Vagina (tissue), 2 donors: ENCODE data around the gene CACHD1. TPM values are rescaled to one million over a fixed set of nuclear protein-coding genes. Genes with fewer than 3 reads are reported as not detected.

Experiments
- DNase-seq, 2 donors: peaks; one replicate each; pipeline ENCODE4 v3.0.0-alpha.2; 2017; ENCODE audit errors: extremely low spot score in 2 of 2
- H3K27ac ChIP-seq: fragments of 200-600 bp; sonication (generic); one replicate; pipeline ENCODE4 v1.5.1; 2019
- H3K27me3 ChIP-seq: fragments of 200-600 bp; sonication (generic); one replicate; pipeline ENCODE4 v1.5.1; 2019
- H3K36me3 ChIP-seq, 2 donors: fragments of 200-600 bp; sonication (generic); one replicate each; pipeline ENCODE4 v1.5.1; 2017 to 2019
- H3K4me1 ChIP-seq: fragments of 200-600 bp; sonication (generic); one replicate; pipeline ENCODE4 v1.5.1; 2019
- H3K4me3 ChIP-seq, 2 donors: fragments of 200-600 bp; sonication (generic); 1 replicate in 1 of 2; 2 replicates in 1 of 2; pipeline ENCODE4 v1.5.1; 2016 to 2019
- H3K9me3 ChIP-seq: fragments of 200-600 bp; sonication (generic); one replicate; pipeline ENCODE4 v1.5.1; 2019
- POLR2A ChIP-seq, 2 donors: fragments of 450-650 bp; IDR thresholded peaks; one replicate each; pipeline ENCODE4 v1.6.1; 2017; ENCODE audit warnings: antibody characterized with exemption in 2 of 2, mild to moderate bottlenecking in 2 of 2, moderate library complexity in 2 of 2
- POLR2AphosphoS5 ChIP-seq, 2 donors: sonication (generic); formaldehyde crosslinking; IDR thresholded peaks; one replicate each; pipeline ENCODE4 v1.9.0; 2017; ENCODE audit warnings: antibody characterized with exemption in 2 of 2, mild to moderate bottlenecking in 2 of 2, low read depth in 1 of 2; ENCODE audit not compliant: insufficient read depth in 1 of 2
- intact Hi-C: fragments of 100-400 bp; cut with DNase I; formaldehyde crosslinking; loops from one replicate; pipeline ENCODE4 v1.15.1; 2023
- total RNA-seq: library from RNA; depleted of rRNA; stranded (reverse); fragments of >200 nt; gene quantifications from one replicate; pipeline ENCODE4 v1.2.3, GENCODE V29; 2016
- TF ChIP-seq, protein P1 (sequence below), 3 experiments: fragments of 450-650 bp in 2 of 3; fragments of 200-600 bp in 1 of 3; sonication (generic) in 1 of 3; IDR thresholded peaks; one replicate each; pipeline ENCODE4 v1.5.1; 2017 to 2019; ENCODE audit warnings: antibody characterized with exemption in 3 of 3, mild to moderate bottlenecking in 2 of 3, moderate library complexity in 2 of 3

The CACHD1 gene
- total RNA-seq, 1 donor from 2014 or later: 27.7 TPM

GRCh38 chr1:64561993-64562392 is 92.1 kb downstream of the CACHD1 start:
- H3K4me1 ChIP-seq: no peaks in the 10 kb centered on the region
- no peaks in the 10 kb centered on the region for H3K27me3 ChIP-seq
- no peak overlapping the region for H3K4me3 ChIP-seq
- H3K36me3 ChIP-seq: peaks cover 0 to 14% of the 10 kb centered on the region in 2 donors
- intact Hi-C loops: no loop called here
- H3K27ac ChIP-seq: no peak overlapping the region
- no peak for DNase-seq
- H3K9me3 ChIP-seq: no peaks in the 10 kb centered on the region
- TF ChIP-seq POLR2AphosphoS5 (IDR thresholded peaks at IDR 0.05; ENCODE audit: insufficient read depth in 1 of 2, low read depth in 1 of 2) (no peak), POLR2A (IDR thresholded peaks at IDR 0.05) (no peak)
- TF ChIP-seq, protein P1, sequence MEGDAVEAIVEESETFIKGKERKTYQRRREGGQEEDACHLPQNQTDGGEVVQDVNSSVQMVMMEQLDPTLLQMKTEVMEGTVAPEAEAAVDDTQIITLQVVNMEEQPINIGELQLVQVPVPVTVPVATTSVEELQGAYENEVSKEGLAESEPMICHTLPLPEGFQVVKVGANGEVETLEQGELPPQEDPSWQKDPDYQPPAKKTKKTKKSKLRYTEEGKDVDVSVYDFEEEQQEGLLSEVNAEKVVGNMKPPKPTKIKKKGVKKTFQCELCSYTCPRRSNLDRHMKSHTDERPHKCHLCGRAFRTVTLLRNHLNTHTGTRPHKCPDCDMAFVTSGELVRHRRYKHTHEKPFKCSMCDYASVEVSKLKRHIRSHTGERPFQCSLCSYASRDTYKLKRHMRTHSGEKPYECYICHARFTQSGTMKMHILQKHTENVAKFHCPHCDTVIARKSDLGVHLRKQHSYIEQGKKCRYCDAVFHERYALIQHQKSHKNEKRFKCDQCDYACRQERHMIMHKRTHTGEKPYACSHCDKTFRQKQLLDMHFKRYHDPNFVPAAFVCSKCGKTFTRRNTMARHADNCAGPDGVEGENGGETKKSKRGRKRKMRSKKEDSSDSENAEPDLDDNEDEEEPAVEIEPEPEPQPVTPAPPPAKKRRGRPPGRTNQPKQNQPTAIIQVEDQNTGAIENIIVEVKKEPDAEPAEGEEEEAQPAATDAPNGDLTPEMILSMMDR (IDR thresholded peaks at IDR 0.05): no peak

DNA sequence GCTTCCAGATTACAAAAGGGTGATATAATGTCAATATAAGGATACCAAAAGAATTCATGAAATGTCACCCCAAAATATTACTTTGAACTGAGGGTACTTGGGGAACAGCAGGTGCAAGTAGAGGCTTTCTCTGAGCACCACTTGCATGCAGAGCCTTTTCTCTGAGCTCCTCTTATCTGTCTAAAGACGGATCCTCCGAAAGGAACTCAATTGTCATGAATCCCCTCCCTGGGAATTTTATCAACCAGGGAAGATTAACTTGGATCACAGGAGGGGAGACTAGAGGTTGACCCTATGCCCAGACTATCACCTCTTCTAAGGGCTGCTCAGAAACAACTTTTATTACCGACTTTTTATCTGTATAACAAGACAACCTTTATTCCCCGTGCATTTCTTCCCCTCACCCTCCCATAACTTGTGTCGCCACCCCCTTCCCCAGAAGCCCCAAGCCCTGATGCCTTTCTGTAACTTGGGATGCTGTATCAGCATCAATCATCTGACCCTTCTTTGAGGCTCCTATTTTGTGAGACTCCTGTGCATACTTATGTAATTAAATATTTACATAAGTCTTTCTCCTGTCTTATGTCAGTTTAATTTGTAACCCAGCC is 94.1 kb downstream of the CACHD1 start:
- intact Hi-C loops: no loop called here
- H3K36me3 ChIP-seq: peaks cover 0 to 3% of the 10 kb centered on the region in 2 donors
- H3K9me3 ChIP-seq: no peaks in the 10 kb centered on the region
- H3K4me3 ChIP-seq: no peak overlapping the region
- no peaks in the 10 kb centered on the region for H3K4me1 ChIP-seq
- H3K27ac ChIP-seq: no peak overlapping the region
- no peak for DNase-seq
- no peaks in the 10 kb centered on the region for H3K27me3 ChIP-seq
- TF ChIP-seq, protein P1 (IDR thresholded peaks at IDR 0.05): no peak
- no peak for TF ChIP-seq POLR2A (IDR thresholded peaks at IDR 0.05)
- no peak for TF ChIP-seq POLR2AphosphoS5 (IDR thresholded peaks at IDR 0.05; ENCODE audit: insufficient read depth in 1 of 2, low read depth in 1 of 2)

GRCh38 chr1:64564891-64565290 is 95.0 kb downstream of the CACHD1 start:
- Histone ChIP-seq H3K4me1 (no peaks in the 10 kb centered on the region), H3K27me3 (no peaks in the 10 kb centered on the region), H3K36me3 (no peaks in the 10 kb centered on the region), H3K4me3 (no peak overlapping the region), H3K27ac (no peak overlapping the region), H3K9me3 (no peaks in the 10 kb centered on the region)
- TF ChIP-seq, protein P1 (IDR thresholded peaks at IDR 0.05): no peak
- TF ChIP-seq POLR2AphosphoS5 (IDR thresholded peaks at IDR 0.05; ENCODE audit: insufficient read depth in 1 of 2, low read depth in 1 of 2): no peak
- no peak for DNase-seq
- intact Hi-C loops: no loop called here

GRCh38 chr1:64567426-64568170 is 97.7 kb downstream of the CACHD1 start:
- H3K4me3 ChIP-seq: no peak overlapping the region
- H3K9me3 ChIP-seq: no peaks in the 10 kb centered on the region
- H3K27me3 ChIP-seq: no peaks in the 10 kb centered on the region
- TF ChIP-seq POLR2A (IDR thresholded peaks at IDR 0.05) (no peak), POLR2AphosphoS5 (IDR thresholded peaks at IDR 0.05; ENCODE audit: insufficient read depth in 1 of 2, low read depth in 1 of 2) (no peak)
- TF ChIP-seq, protein P1 (IDR thresholded peaks at IDR 0.05): no peak
- H3K27ac ChIP-seq: no peak overlapping the region
- DNase-seq: no peak
- intact Hi-C loops: no loop called here
- H3K36me3 ChIP-seq: no peaks in the 10 kb centered on the region
- H3K4me1 ChIP-seq: peaks cover 3% of the 10 kb centered on the region

DNA sequence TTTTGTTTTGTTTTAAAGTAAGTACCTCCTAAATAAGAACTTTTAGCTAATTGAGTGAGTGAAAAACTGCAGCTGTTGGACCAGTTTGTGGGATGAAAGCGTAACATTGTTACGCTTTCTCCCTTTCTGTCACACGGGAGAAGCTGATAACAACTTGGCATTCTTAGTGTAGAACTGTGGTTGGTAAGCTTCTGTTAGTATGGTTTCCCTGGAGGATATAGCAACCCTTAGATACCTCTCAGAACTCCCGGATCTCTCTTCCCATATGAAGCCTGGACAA is 98.2 kb downstream of the CACHD1 start:
- no peaks in the 10 kb centered on the region for H3K27me3 ChIP-seq
- intact Hi-C loops: no loop called here
- DNase-seq: no peak
- no peak for TF ChIP-seq POLR2A (IDR thresholded peaks at IDR 0.05)
- H3K4me3 ChIP-seq: no peak overlapping the region
- no peaks in the 10 kb centered on the region for H3K36me3 ChIP-seq
- no peak overlapping the region for H3K27ac ChIP-seq
- peaks cover 6% of the 10 kb centered on the region for H3K4me1 ChIP-seq
- H3K9me3 ChIP-seq: no peaks in the 10 kb centered on the region
